Kidney epithelial cell (primary cell): Measurements from ENCODE around the gene DPM2. TPM values are rescaled to one million over a fixed set of nuclear protein-coding genes. Genes with fewer than 3 reads are reported as not detected.

Experiments used
- DNase-seq: peaks from one replicate; pipeline ENCODE4 v3.0.0-alpha.2; 2010; ENCODE audit warnings: low read depth
- H3K27me3 ChIP-seq: 2 replicates; pipeline ENCODE4 v1.6.0; 2011; ENCODE audit warnings: low read length; ENCODE audit not compliant: control insufficient read depth, insufficient read depth
- H3K36me3 ChIP-seq: 2 replicates; pipeline ENCODE4 v1.5.1; 2011; ENCODE audit warnings: low read length; ENCODE audit not compliant: control insufficient read depth, insufficient read depth
- H3K4me3 ChIP-seq: 2 replicates; pipeline ENCODE4 v1.5.1; 2011; ENCODE audit warnings: low read depth, mild to moderate bottlenecking, control low read depth, low read length
- total RNA-seq: library from RNA; depleted of rRNA; stranded (reverse); fragments of >200 nt; gene quantifications from 2 replicates; pipeline ENCODE4 v1.2.3, GENCODE V29; 2015
- TF ChIP-seq, protein P1 (sequence below): IDR thresholded peaks from 2 replicates; pipeline ENCODE4 v1.5.1; 2011; ENCODE audit warnings: mild to moderate bottlenecking, moderate library complexity, low read length, control low read depth, inconsistent platforms; ENCODE audit not compliant: insufficient read depth, poor library complexity, severe bottlenecking

DPM2 gene
- total RNA-seq, 1 donor from 2014 or later = 31.8 TPM

DNA sequence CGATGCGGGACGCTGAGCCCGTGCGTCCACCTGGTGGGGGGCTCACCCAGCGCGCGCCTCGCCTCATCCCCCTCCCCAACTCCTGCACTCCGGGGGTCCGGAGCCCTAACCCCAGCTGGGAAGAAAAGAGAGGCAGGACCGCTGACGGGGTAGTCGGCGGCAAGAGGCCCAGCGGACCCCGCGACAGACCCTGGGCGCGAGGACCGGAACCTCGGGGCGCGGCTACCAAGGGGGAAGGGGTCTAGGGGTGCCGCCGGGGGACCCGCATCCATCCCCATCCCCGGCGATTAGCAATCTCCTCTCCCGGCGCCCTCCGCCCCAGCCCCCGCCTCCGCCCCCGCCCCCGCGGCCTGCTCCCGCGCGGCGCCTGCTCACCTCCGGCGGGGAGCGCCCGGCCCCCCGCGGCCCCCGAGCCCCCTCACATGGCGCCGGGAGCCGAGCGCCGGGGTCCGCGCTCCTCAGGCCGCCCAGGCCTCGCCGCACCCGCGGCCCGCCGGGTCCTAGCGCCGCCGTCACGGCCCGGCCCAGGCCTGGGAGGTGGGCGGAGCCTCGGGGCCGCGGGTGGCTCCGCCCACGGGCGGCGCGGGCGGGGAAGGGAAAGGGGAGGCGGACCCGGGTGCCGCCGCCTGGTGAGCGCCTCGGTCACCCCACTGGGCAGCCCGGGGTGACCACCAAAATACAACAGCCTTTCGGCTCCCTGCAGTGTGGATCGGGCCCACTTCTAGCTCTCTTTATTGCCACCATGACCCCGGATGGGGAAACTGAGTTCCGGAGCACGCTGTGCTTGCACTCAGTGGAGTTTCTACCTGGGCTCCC is 38.3 kb downstream of the DPM2 start, which contains the start of gene ST6GALNAC6:
TSS of gene ST6GALNAC6 (minus strand) at position 476 of the 816 bp plus-strand sequence. CDS start 1,622 bp downstream, outside the sequence.
- H3K27me3 ChIP-seq = no peaks in the 10 kb centered on the region
- peak within 1 kb of the TSS; percentile 89 for H3K4me3 ChIP-seq
- peaks cover 1% of the 10 kb centered on the region for H3K36me3 ChIP-seq
- no peak for DNase-seq
- TF ChIP-seq, protein P1, sequence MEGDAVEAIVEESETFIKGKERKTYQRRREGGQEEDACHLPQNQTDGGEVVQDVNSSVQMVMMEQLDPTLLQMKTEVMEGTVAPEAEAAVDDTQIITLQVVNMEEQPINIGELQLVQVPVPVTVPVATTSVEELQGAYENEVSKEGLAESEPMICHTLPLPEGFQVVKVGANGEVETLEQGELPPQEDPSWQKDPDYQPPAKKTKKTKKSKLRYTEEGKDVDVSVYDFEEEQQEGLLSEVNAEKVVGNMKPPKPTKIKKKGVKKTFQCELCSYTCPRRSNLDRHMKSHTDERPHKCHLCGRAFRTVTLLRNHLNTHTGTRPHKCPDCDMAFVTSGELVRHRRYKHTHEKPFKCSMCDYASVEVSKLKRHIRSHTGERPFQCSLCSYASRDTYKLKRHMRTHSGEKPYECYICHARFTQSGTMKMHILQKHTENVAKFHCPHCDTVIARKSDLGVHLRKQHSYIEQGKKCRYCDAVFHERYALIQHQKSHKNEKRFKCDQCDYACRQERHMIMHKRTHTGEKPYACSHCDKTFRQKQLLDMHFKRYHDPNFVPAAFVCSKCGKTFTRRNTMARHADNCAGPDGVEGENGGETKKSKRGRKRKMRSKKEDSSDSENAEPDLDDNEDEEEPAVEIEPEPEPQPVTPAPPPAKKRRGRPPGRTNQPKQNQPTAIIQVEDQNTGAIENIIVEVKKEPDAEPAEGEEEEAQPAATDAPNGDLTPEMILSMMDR = no peak

- H3K27me3 ChIP-seq = no peaks in the 10 kb centered on the region
- H3K4me3 ChIP-seq = peak overlapping the region; percentile 89
- peak; percentile 59 for DNase-seq
- TF ChIP-seq, protein P1 = no peak
- peaks cover 1% of the 10 kb centered on the region for H3K36me3 ChIP-seq
Observed at GRCh38 chr9:127898433-127899127, 39.1 kb downstream of the DPM2 start.

DNA sequence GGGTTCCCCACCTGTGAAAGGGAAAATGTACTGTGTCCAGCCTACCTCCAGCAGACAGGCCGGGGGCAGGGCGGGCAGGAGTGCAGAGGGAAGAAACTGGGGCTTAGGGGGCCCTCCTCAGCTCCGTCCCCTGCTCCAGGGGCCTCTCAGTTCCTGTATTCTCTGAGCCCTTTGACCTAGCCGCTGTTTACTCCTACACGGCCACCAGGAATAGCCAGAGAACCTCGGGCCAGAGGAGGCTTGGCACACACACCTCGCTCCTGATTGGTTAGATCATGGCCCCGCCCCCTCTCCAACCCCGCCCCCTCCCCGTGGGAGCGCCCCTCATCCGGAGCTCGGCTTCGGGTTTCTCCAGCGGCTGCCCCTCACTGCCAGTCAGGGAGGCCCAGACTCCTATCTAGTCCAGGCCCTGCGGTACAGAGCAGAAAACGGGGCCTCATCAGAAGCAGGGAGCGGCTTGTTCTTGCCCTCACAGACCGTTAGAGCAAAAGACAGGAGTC is 40.4 kb downstream of the DPM2 start:
- TF ChIP-seq, protein P1 = no peak
- peaks cover 2% of the 10 kb centered on the region for H3K36me3 ChIP-seq
- H3K27me3 ChIP-seq = no peaks in the 10 kb centered on the region
- no peak for DNase-seq
- H3K4me3 ChIP-seq = no peak overlapping the region

DNA sequence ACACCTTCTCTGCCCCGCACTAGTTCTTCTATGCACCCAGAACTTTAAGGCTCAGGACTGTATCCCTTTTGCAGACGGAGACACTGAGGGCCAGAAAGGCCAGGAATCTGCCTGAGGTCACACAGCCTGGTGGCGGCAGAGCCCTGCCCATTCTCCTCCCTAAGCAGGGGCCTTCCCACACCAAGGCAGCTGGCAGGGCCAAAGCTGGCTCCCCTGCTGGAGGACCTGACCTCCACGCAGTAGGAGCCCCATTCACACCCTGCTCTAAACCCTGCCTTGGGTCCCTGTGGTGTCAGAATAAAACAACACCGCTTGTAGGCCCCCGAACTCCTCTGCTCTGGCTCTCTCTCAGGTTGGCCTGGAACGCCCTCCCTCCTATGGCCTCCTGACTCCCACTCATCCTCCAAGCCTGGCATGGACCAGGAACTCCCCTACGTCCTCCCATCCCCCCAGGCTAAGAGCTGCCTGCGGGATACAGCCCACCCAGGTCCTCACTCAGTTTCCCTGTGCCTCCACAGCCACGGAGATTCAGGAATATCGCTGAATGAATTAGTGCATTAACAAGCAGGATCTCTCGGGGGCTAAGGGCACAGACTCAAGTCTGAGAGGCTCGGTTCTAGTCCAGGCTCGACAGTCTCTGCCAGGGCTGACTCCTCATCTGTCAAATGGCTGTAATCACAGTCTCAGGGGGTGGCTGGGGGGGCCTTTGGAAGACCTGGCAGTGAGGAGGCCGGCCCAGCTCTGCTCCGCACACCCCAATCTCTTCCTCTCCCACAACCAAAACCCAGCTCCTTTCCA is 41.1 kb downstream of the DPM2 start:
- TF ChIP-seq, protein P1 = no peak
- Histone ChIP-seq H3K36me3 (peaks cover 2% of the 10 kb centered on the region), H3K27me3 (no peaks in the 10 kb centered on the region)

DNA sequence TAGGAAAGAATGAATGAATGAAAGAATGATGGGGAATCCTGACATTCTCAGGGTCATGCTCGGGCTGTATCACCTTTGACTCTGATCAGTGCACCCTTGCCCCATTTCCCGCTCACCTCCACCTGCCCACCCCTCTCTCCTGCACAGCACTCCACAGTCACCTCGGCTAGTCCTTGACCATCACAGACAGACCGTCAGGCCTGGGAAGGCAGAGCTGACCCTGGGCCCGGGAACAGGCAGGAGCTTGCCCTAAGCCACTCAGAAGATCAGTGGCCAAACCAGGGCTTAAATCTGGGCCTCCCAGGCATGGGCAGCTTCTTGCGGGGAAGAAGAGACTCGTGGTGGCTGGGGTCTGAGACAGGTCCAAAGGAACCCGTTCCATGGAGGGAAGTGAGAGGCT is 41.8 kb downstream of the DPM2 start:
- TF ChIP-seq, protein P1 = no peak
- DNase-seq = no peak
- Histone ChIP-seq H3K36me3 (peaks cover 3% of the 10 kb centered on the region), H3K27me3 (no peaks in the 10 kb centered on the region), H3K4me3 (no peak overlapping the region)

More for the DNA sequence above, 41.1 kb downstream of the DPM2 start:
- no peak for DNase-seq
- H3K4me3 ChIP-seq = no peak overlapping the region
